Measurements from ENCODE around the gene PGLYRP2.

GRCh38 chr19:15432018-15432494, 47.2 kb downstream of the PGLYRP2 start:
- TF ChIP-seq SP1 (IDR thresholded peaks at IDR 0.05) (no peak), TARDBP (IDR thresholded peaks at IDR 0.05) (no peak), BHLHE40 (IDR thresholded peaks at IDR 0.05; ENCODE audit: borderline replicate concordance) (no peak), FOXM1 (IDR thresholded peaks at IDR 0.05; ENCODE audit: borderline replicate concordance) (no peak), ELF4 (IDR thresholded peaks at IDR 0.05) (no peak), LEF1 (IDR thresholded peaks at IDR 0.05; ENCODE audit: borderline replicate concordance) (no peak), PKNOX1 (IDR thresholded peaks at IDR 0.05) (no peak), FOXA1 (IDR thresholded peaks at IDR 0.05) (no peak), NFRKB (IDR thresholded peaks at IDR 0.05) (no peak), ARNT (IDR thresholded peaks at IDR 0.05) (no peak), CTBP1 (IDR thresholded peaks at IDR 0.05; ENCODE audit: borderline replicate concordance) (no peak)

Measured in HEK293T (cell line).